ENCODE data around the gene SLC25A20.
"Not testable (repeated sequence)": the region's sequence is repeated elsewhere in the genome, so short reads cannot be mapped to it uniquely, and the experiment has no call there.

The SLC25A20 gene

DNA sequence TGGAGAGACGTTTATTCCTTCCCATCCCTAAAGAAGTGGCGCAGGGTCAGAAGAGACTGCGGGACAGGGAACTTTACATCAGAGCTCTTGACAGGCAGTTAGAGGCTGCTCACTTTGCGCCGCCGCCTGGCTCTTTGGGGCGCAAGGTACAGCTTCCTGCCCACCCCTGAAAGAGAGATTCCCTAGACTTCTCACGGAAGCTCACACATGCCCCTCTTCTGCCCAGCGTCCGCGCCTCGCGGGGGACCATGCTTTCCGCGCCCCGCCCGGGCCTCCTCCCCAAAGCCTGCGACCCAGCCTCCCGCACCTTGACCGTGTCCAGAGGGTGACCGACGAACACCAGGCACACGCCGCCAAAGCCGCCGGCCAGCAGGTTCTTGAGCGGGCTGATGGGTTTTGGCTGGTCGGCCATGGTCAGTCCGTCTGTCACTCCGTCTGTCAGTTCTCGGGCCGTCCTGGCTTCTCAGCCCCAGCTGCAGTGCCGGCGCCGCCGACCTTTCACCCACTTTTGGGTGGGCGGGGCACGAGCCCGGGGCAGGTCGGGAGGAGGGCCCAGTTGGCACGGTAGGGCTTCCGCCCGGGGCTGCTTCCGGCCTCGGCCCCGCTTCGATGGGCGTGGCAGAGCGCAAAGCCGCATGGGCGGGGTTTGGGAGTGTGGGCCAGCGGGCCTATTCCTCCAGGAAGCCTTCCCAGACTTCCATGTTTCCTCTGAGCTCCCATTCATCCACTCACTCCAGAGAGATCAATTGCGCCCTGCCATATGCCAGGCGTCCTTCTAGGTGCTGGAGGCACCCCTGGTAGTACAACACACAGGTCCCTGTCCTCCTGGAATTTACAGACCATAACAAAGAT is at the start of gene SLC25A20:
TSS of gene SLC25A20 (minus strand) at position 500 of the 852 bp plus-strand sequence. CDS start at position 412, 88 bp downstream.
- peak; percentile 87 for DNase-seq (ENCODE audit: low read depth)

DNA sequence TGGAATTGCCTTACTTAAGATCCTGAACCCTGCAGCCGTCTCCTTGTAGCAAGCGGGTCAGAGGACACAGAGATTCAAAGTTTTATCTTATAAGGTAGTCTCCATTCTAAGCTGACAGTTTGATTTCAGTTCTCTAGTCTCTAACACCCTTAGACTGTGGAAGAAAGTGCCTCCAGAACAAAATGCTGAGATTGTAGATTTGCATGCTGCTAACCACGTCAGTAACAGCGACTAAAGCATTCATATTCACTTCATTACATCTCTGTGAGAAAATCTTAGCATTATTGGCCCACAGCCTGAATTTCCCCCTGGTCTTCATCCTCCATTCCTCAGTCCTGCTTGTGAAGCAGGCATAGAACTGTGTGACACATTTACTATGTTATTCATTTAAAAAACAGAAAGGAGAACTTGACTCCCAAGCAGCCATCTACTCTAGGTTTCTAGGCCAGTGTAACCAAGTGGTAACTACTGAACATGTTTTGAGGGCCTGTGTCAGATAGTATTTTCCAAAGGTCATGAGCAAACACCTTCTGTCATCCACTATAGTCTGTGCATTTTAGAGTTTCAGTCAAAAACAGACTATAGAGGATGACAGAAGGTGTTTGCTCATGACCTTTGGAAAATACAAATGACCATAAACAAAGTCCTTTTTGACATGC is 47.3 kb upstream of the SLC25A20 start:
- DNase-seq (ENCODE audit: low read depth) = no peak

GRCh38 chr3:48945432-48945831 is 46.8 kb upstream of the SLC25A20 start:
- DNase-seq (ENCODE audit: low read depth) = no peak

GRCh38 chr3:48938689-48939088 is 40.0 kb upstream of the SLC25A20 start:
- DNase-seq (ENCODE audit: low read depth) = no peak

DNA sequence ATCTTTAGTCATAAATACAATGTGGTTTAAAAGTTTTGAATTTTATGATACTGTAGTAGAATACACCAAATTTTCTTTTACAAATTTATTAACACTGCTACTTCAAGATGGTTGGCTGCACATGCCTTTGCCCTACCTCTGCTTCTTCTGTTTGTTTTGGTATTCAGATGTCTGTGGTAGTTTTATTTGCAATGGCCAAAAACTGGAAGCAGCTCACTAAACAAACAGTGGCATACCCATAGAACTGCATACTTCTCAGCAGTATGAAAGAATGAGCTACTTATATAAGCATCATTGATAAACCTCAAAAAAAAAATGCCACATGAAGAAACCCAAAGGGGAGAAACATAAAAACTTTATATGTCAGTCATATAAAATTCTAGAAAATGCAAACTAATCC is 39.5 kb upstream of the SLC25A20 start:
- DNase-seq (ENCODE audit: low read depth) = no peak

- no peak for DNase-seq (ENCODE audit: low read depth)
These were observed 36.8 kb upstream of the SLC25A20 start for GRCh38 chr3:48935530-48935929.

GRCh38 chr3:48934333-48934991 is 35.8 kb upstream of the SLC25A20 start:
- no peak for DNase-seq (ENCODE audit: low read depth)

GRCh38 chr3:48931944-48932580 is 33.4 kb upstream of the SLC25A20 start:
- DNase-seq (ENCODE audit: low read depth) = no peak

GRCh38 chr3:48930590-48930989 is 31.9 kb upstream of the SLC25A20 start:
- no peak for DNase-seq (ENCODE audit: low read depth)

GRCh38 chr3:48929358-48930035 is 30.8 kb upstream of the SLC25A20 start:
- DNase-seq (ENCODE audit: low read depth) = no peak

GRCh38 chr3:48928679-48929078 is 30.0 kb upstream of the SLC25A20 start:
- no peak for DNase-seq (ENCODE audit: low read depth)

DNA sequence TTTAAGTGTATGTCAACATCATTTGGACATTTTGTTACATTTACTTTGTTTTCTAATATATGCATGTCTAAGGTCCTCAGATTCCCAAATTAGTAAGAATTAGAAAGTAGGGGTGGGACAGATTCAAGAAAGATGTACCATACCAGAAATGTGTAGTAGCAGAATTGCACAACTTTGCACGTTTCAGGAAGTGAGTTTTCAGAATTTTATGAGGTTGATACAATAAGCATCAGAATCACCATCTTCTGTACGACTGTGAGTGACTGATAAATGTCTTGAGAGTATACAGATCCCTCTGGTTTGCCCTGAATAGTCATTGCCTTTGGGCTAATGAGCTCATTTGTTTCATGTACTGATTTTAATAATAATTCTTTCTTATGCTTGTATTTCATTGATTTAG is 29.2 kb upstream of the SLC25A20 start:
- DNase-seq (ENCODE audit: low read depth) = no peak

- no peak for DNase-seq (ENCODE audit: low read depth)
These were observed 28.0 kb upstream of the SLC25A20 start for GRCh38 chr3:48926425-48927392.

DNA sequence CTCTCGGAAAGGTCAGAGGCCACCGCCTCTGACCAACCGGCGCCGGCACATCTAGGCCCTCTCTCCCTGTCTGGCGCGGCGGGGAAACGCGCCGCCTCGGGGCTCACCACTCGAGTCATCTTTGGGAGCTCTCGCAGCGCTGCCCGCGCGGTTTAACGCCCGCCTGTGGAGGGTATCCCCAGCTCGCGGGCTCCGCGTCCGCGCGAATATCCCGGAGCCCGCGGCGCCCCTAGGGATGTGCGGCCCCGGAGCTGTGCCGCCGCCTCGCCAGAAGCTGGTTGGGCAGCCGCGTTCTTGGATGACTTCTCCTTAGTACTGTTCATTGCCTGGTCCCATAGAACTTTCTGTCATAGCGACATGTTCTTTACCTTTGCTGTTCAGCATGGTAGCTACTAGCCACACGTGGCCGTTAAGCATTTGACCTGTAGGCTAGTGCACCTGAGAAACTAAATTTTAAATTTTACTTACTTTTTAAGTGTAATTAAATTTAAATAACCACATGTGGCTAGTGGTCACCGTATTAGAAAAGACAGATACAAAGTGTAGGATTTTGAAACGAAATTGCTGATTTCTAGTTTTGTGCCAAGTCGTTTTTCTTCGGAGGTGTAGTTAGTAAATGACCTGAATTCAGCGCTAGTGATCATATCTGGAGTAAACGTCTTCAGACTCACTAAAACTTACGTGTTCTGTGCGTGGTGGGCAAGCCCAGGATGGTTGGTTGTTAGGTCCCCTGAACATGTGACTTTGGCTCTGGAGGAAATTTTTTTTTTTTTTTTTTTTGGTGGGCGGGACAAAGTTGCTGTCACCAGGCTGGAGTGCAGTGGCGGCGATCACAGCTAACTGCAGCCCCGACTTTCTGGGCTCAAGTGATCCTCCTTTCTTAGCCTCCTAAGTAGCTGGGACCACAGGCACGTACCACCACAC is 20.8 kb upstream of the SLC25A20 start:
- peak; percentile 29 for DNase-seq (ENCODE audit: low read depth)

DNA sequence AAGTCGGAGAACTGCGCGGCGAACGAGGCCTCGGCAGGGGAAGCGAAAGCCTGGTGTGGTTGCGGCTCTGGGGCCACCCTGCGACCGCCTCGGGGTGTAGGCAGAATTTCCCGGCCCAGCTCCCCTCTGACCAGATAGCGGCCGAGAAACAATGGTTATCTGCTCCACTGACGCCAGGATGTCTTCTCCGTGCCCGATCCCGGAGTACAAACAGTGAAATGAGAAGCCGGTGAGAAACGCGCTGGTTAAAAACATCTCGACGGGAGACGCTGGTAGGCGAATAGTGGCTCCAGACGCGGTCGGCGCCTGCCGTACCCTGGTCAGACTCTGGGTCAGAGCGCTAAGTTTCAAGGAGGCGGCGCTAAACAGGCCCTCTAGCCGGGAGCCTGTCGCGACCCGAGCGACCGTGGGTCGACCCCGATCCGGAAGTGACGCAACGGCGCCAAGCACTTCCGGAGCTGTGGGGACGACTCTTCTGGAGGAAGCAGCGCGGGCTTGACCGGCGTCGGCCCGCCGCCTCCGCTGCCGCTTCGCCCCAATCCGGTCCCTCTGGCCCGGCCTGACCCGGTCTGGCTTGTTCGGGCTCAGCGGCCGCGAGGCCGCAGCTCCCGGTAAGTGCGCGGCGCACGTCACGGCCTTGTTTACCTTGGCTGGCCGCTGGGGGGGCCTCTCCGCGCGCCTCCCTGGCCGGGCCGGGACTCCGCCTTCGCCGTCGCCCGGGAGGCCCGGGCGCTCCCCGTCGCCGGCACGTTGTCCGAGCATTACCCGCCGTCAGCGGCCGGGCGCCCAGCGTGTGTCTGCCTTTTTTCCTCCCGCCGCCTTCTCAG is 19.9 kb upstream of the SLC25A20 start, which contains the start of gene ARIH2:
TSS of gene ARIH2 (plus strand) at position 455 of the 827 bp plus-strand sequence. CDS start 8,717 bp downstream, outside the sequence.
- peak; percentile 84 for DNase-seq (ENCODE audit: low read depth)

DNA sequence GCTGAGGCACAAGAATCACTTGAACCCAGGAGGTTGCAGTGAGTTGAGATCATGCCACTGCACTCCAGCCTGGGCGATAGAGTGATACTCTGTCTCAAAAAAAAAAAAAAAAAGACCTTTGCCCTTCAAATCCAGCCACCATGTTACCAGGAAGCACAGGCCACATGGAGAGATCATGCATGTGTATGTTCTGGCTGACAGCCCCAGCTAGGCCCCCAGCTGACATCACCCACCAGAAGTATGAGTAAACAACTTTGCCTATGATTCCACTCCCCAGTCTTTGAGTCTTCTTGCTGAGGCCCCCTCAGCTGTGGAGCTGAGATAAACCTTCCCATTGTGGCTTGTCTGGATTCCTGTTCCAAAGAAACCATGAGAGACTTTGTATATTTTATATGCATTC is 16.6 kb upstream of the SLC25A20 start:
- no peak for DNase-seq (ENCODE audit: low read depth)

DNA sequence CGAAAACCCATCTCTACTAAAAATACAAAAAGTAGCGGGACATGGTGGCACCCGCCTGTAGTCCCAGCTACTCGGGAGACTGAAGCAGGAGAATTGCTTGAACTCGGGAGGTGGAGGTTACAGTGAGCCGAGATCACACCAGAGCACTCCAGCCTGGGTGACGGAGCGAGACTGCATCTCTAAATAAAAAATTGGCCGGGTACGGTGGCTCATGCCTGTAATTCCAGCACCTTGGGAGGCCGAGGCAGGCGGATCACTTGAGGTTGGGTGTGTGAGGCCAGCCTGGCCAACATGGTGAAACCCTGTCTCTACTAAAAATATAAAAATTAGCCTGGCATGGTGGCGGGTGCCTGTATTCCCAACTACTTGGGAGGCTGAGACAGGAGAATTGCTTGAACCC is 8.3 kb upstream of the SLC25A20 start:
- DNase-seq (ENCODE audit: low read depth) = not testable (repeated sequence)

GRCh38 chr3:48899273-48899672 is 591 bp upstream of the SLC25A20 start:
- DNase-seq (ENCODE audit: low read depth) = no peak

Measured in stimulated activated CD8-positive, alpha-beta memory T cell treated with anti-CD3 and anti-CD28 coated beads, Interleukin-15, amount 100 ng/mL, for 24 hours (primary cell).